ENCODE data around the gene TRIM16.
"Not testable (repeated sequence)": the region's sequence is repeated elsewhere in the genome, so short reads cannot be mapped to it uniquely, and the experiment has no call there.

The TRIM16 gene

DNA sequence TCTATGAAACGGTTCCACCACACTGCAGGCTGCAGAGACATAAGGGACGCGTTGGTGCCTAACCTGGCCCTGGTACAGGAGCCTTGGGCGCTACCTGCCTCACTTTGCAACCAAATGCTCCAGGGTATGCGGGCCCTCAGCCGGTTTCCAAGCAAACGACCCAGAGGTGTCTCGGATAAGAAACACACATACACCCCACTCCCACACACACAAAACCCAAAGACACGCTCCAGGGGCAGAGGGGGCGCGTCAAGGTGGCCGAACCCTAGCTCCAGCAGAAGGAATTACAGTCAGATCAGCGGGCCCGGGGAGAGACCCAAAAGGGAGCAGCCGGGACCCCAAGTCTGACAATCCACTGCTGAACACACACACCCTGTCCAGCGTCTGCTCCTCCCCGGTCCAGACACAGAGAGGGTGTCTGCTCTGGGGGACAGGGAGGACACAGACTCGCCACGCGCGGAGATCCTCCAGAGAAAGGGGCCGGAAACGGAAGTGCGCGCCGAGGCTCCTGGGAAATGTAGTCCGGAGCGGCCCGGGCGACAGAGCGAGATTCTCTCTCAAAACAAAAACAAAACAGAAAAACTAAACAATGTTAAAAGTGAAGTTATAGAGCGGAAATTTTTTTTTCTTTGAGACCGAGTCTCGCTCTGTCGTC lies at the start of gene TRIM16:
TRIM16 (minus strand) TSS at position 488 of the 655 bp plus-strand sequence. CDS start 32,702 bp downstream, outside the sequence.
- DNase-seq = peak; percentile 0 to 6

DNA sequence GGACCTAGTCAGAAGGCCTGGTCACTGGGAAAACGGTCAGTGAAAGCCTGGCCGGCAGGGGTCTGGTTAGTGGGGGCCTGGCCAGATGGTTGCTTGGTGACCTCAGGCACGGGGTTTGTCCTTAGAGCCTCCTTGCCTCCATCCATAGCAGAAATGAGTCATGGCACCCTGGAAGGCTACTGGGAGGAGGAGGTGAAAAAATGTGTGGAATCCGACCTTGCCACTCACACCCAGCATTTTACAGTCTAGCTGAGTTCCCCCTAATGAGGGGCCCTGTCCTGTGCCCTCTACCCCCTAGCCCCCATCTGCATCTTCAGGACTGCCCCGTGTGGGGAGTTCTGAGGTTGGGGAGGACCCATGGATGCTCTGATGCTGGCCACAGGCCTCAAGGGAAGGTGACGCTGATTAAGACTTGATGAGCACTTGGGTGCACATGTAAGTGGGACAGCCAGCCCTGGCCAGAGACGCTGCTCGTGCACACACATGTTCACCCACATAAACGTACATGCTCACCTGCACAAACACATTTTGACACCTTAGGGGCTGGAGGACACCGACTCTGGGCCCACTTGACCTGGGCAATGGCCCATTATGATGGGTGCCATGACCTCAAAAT lies 49.2 kb upstream of the TRIM16 start:
- DNase-seq = not testable (repeated sequence)

GRCh38 chr17:15731900-15732299 lies 47.8 kb upstream of the TRIM16 start, which contains the start of gene TBC1D26:
Gene TBC1D26, plus strand, starts transcription at chr17:15732283. Its CDS starts 3,066 bp downstream, at chr17:15735349.
- DNase-seq = not testable (repeated sequence)

DNA sequence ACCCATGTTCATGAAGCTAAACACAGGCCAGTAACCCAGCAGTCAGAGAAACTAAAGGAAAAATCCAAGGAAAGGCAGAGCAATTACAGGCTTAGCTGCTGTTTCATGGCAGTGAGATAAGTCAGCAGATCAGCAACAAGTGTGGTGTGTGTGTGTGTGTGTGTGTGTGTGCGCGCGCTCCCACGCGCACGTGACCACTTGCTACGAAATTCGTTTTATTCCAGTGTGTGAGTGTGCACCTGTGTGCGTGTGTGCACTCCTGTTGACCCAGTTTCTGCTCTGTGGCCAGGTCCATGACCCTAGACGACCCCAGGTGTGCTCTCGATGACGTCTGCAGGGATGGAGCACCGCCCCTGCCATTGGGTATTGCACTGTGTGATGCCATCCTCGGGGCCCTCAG lies 46.4 kb upstream of the TRIM16 start:
- not testable (repeated sequence) for DNase-seq

DNA sequence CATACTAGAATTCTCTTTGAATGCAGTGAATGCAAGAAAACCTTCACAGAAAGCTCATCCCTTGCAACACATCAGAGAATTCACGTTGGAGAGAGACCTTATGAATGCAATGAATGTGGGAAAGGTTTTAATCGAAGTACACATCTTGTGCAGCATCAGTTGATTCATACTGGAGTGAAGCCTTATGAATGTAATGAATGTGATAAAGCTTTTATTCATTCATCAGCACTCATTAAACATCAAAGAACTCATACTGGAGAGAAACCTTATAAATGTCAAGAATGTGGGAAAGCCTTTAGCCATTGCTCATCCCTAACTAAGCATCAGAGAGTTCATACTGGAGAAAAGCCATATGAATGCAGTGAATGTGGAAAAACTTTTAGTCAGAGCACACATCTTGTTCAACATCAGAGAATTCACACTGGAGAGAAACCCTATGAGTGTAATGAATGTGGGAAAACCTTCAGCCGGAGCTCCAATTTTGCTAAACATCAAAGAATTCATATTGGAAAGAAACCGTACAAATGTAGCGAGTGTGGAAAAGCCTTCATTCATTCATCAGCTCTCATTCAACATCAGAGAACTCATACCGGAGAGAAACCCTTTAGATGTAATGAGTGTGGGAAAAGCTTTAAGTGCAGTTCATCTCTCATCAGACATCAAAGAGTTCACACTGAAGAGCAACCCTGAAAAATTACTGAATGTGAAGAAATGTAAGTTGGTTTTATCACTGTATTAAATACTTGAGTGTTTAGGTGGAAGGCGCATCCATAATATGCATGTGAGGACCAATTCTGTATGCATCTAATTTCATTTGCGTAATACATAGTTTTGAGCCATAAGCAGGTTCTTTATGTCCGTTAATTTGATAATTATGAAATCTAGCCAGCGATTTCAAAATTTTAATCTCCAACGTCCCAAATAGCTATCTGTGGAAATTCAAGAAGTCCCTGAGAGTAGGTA lies 32.8 kb upstream of the TRIM16 start:
- DNase-seq = not testable (repeated sequence)

DNA sequence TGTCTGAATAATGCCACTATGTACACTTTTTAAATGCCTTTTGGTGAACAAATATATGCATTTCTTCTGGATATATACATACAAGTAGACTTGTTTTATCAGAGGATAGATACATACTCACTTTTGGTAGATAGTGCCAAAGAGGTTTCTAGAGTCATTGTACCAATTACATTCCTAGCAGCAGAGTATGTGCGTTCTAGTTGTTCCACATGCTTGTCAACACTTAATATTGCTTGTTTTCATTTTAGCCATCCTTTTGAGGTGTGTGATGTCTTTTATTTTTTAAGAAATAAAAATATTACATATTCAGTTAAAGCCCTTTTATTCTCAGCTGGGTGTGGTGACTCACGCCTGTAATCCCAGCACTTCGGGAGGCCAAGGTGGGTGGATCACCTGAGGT lies 24.8 kb upstream of the TRIM16 start:
- not testable (repeated sequence) for DNase-seq

- not testable (repeated sequence) for DNase-seq
These were observed 20.7 kb upstream of the TRIM16 start for GRCh38 chr17:15704813-15705212.

DNA sequence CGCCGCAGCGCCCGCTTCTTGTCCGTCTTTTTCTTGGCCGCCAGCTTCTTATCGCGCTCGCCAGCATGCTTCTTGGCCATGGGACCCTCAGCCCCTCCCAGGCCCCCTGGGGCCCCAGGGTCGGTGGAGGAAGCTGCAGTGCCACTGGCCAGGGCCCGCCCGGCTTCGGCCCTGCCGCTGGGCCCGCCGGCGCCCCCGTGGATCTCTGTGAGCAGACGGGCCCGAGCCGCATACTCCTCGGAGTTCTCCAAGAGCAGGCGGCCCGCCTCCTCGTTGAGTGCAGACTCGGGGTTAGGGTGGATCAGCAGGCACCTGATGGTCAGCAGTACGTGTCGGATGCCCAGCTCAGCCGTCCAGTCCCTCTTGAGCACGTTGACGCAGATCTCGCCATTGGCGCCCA lies 20.1 kb upstream of the TRIM16 start:
- DNase-seq = not testable (repeated sequence)

DNA sequence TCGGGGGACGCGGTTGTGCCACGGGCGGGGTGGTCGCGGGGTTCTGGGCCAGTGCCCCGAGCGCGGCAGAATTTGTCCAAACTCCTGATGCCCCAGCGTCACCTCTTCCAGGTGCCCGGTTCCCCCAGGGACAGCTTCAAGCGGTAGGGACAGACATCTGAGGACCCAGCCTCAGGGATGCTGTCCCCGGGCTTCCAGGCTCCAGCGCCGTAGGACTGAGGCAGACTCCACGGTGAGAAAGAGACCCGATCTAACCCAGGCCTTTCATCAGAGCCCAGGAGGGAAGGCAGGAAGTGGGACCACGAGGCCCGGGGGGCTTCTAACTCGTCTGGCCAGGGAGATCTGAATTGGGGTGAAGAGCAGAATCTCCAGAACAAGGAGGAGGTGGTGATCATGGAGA lies 15.8 kb upstream of the TRIM16 start:
- DNase-seq = not testable (repeated sequence)

GRCh38 chr17:15699413-15699924 lies 15.4 kb upstream of the TRIM16 start, which contains the start of gene ZNF286A:
Gene ZNF286A, plus strand, starts transcription at chr17:15699752. Its CDS starts 578 bp downstream, at chr17:15700330.
- peak; percentile 64 to 74 for DNase-seq

DNA sequence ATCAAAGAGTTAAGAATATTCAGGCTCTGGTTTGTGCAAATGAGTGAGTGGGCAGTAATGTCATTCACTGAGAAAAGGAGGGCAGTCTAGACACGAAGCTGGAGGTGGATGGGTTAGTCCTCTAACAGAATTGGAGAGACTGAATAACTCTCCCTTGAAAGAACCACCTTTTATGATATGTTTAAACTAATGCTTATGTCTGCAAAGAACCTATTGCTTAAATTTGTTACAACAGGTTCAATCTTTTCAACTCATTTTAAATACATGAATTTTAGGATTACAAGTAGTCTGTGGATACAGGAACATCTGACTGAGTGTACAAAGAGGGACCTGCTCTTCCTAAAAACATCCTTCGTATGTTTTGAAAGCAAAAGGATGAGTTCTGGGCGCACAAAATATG lies 14.9 kb upstream of the TRIM16 start:
- not testable (repeated sequence) for DNase-seq

DNA sequence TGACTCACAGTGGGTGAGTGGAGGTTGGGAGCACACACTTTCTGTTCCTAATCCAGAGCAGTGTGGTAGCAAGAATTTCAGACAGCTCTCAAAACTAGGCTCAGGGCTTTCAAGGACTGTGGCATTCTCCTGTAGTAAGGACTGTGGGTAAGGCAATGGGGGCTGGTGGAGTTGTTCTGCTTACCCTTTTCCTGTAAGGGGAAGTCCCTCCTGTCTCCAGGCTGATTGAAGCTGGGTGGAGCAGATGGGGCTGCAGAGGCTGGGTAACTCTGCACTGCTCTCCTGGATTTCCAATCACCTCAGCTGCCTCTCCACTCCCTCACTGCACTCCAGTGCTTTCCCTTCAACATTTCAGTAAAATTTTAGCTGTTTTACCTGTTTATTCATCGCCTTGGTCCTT lies 3.4 kb upstream of the TRIM16 start:
- not testable (repeated sequence) for DNase-seq

GRCh38 chr17:15683135-15683534 lies 976 bp downstream of the TRIM16 start:
- DNase-seq = not testable (repeated sequence)

DNA sequence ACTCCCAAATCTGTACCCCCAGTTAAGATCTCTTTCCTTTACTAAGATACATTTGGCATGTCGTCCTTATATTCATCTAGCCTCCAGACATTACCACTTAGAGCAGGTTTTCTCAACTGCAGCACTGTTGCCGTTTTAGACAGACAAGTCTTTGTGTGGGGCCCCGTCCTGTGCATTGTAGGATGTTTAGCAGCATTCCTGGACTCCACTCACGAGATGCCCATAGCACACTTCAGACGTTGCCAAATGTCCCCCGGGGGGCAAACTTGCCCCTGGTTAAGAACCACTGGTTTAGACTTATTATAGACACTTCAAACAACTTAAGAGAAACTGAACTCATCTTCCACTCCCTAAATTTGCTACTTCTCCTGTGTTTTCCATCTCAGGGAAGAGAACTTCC lies 8.1 kb downstream of the TRIM16 start:
- DNase-seq = not testable (repeated sequence)

DNA sequence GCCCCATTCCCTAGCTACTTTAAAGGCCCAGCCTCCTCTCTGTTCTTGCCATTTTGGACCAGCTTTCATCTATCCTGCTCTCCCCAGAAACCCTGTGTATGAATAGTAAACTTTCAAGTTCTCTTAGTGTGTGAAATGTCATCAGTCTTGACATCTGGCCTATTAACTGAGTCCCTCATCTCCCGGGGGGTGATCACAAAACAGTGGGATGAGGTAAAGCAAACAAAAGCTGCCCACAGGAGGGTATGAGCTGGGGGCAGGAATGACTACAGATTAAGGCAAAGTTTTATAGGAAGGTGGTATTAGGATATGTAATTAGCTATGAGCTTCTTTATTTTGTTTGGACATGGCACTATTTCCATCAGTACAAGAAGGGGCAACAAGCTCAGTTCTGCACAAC lies 9.5 kb downstream of the TRIM16 start:
- not testable (repeated sequence) for DNase-seq

GRCh38 chr17:15669526-15669925 lies 14.6 kb downstream of the TRIM16 start:
- DNase-seq = not testable (repeated sequence)

DNA sequence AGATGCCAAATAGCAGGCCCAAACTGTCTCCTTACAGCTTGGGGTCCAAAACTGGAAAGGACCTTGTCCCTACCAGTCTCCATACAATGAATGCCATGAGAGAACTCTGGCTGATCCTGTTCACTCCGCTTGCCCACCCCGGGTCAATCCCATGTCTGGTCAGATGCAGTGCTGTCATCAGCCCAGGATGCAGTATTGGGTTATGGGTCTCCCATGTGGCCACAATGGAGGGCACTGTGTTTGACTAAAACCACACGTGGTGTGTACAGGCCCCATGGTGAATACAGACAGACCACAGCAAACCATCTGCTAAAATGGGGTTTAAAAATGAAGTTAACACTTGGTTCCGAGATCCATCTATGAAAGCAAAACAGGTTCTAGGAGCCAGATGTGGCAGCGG lies 20.4 kb downstream of the TRIM16 start:
- no peak for DNase-seq

- DNase-seq = no peak
These were observed 20.9 kb downstream of the TRIM16 start for GRCh38 chr17:15663176-15663575.

DNA sequence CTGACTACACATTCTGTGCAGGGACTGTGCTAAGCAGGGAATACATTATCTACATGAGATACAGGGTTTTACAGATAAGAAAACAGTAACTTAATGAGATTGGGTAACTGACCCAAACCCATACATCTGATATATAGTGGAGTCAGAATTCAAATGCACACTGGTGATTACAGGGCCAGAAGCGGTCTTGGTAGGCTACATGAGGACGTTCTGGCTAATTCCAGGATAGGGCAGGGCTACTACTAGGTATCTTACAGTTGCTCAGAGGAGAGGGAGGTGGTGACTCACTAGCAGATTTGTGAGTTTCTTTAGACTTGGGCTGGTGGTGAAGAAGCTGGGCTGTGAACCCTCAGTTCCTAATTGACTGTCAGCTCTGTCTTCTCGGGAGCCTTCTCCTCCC lies 21.4 kb downstream of the TRIM16 start:
- no peak for DNase-seq

DNA sequence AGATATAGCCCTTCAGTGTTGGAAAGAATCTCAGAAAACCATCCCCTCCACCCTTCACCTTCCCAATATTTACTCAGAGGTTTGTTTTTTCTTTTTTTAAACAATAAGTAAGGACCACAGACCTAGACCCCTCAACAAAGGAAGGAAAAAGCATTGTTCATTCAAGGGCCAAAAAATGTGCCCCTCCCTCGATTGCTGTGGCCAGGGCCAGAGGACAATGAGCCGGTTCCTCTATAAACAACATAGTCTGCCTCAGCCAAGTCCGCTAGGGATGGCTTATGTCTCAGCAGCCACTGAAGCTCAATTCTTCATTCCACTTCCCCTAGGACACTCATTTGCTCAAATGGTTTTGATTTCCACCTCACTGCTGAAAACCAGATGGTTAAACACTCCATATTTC lies 24.0 kb downstream of the TRIM16 start:
- no peak for DNase-seq

DNA sequence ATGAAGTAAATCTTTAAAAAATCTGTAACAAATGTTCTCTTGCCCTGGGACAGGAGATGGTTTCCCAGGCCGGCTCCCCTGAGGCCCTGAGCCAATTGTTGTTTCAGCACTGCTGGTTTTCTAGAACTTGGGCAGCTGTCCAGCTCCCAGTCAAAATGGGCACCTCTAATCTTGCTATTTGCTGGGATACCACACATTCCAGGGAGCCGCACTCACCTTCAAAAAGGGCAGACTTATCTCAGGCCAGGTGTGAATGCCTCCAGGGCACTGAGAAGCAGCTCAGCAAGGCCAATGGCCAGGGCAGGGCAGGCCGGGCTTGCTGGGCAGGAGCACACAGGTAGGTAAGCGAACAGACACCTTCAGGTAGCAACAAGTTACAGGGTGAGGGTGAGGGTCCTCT lies 24.4 kb downstream of the TRIM16 start:
- DNase-seq = no peak

- DNase-seq = no peak
These were observed 24.9 kb downstream of the TRIM16 start for GRCh38 chr17:15659236-15659635.

DNA sequence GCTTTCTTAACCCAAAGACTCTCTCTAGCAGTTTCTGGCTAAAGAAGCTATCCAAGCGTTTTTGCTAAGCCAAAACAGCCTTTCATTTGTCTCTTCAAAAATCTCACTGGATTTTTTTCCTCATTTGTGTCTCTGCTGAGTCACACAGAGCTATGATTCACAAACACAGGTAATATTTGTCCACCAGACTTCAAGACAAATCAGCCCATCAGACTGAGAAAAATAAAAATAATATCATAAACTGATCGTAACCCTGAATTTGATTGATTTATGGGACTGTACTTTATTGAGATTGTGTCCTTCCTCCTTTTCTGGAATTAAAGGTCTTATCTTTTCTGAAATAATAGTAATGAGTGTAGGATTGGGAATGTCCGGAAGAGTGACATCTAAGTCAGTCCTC lies 25.8 kb downstream of the TRIM16 start:
- DNase-seq = no peak

All from AML-193 (cell line).